VCaP (cell line): Measurements from ENCODE around the gene NFASC.

Experiments
- H3K27ac ChIP-seq: fragments of 450-650 bp; 2 replicates; pipeline ENCODE4 v1.5.1; 2017
- CTCF ChIP-seq: fragments of 450-650 bp; conservative IDR thresholded peaks from 2 replicates; pipeline ENCODE4 v1.5.1; 2017; ENCODE audit warnings: mild to moderate bottlenecking, moderate library complexity

Gene NFASC

GRCh38 chr1:204858363-204858821 lies 12.3 kb upstream of the NFASC start:
- no peak overlapping the region for H3K27ac ChIP-seq
- no peak for TF ChIP-seq CTCF

GRCh38 chr1:204859861-204860267 lies 10.8 kb upstream of the NFASC start:
- TF ChIP-seq CTCF = no peak
- H3K27ac ChIP-seq = no peak overlapping the region

GRCh38 chr1:204863024-204863423 lies 7.6 kb upstream of the NFASC start:
- TF ChIP-seq CTCF = no peak

GRCh38 chr1:204863730-204864129 lies 6.9 kb upstream of the NFASC start:
- TF ChIP-seq CTCF = no peak

More at GRCh38 chr1:204863024-204863423, 7.6 kb upstream of the NFASC start:
- H3K27ac ChIP-seq = no peak overlapping the region

GRCh38 chr1:204866051-204866596 lies 4.5 kb upstream of the NFASC start:
- no peak for TF ChIP-seq CTCF
- no peak overlapping the region for H3K27ac ChIP-seq

More at GRCh38 chr1:204863730-204864129, 6.9 kb upstream of the NFASC start:
- no peak overlapping the region for H3K27ac ChIP-seq

- TF ChIP-seq CTCF = no peak
- H3K27ac ChIP-seq = no peak overlapping the region
Observed at GRCh38 chr1:204867203-204867602, 3.5 kb upstream of the NFASC start.

GRCh38 chr1:204867666-204868339 lies 2.9 kb upstream of the NFASC start:
- no peak for TF ChIP-seq CTCF
- no peak overlapping the region for H3K27ac ChIP-seq
